ENCODE data around the gene ADD3. TPM values are rescaled to one million over a fixed set of nuclear protein-coding genes. Genes with fewer than 3 reads are reported as not detected.

The ADD3 gene
- total RNA-seq, 1 experiment from 2014 or later: 59.9 TPM

DNA sequence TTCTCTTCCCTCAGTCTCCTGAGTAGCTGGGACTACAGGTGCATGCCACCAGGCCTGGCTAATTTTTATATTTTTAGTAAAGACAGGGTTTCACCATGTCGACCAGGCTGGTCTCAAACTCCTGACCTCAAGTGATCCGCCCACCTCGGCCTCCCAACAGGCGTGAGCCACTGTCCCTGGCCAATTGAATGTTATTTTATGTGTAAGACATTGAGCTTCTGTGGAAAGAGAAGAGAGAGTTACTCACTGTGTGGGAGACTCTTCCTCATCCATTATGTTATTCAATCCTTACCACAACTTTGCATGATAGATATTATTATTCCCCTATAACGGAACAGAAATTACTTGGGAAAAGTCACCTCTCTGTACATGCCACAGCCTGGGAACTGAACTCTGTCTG is 167.0 kb downstream of the ADD3 start:
- Histone ChIP-seq H3K9ac (ENCODE audit: extremely low read depth, insufficient read length, low read length) (no peak overlapping the region), H4K20me1 (ENCODE audit: control insufficient read depth, insufficient read depth, insufficient read length) (no peaks in the 10 kb centered on the region), H3K4ac (ENCODE audit: low read depth, low read length) (no peak overlapping the region), H3K18ac (ENCODE audit: insufficient read length, low read depth, low read length) (no peak overlapping the region), H3K14ac (ENCODE audit: insufficient read depth, low read length) (no peak overlapping the region), H2BK5ac (ENCODE audit: insufficient read length, low read length) (no peak overlapping the region), H3K27ac (ENCODE audit: insufficient read length, low read depth, low read length) (no peak overlapping the region), H3K79me2 (ENCODE audit: insufficient read depth, low read length) (no peaks in the 10 kb centered on the region), H4K8ac (replicated peaks; ENCODE audit: insufficient read length, low read depth, low read length) (no peak overlapping the region), H3K23me2 (ENCODE audit: insufficient read length, low read depth, low read length, poor library complexity, severe bottlenecking) (no peaks in the 10 kb centered on the region), H2AFZ (ENCODE audit: low read length) (no peak overlapping the region), H3K79me1 (ENCODE audit: insufficient read depth, low read depth, low read length, poor library complexity, severe bottlenecking) (no peaks in the 10 kb centered on the region), H3T11ph (ENCODE audit: low read length) (no peak overlapping the region), H2BK120ac (ENCODE audit: low read depth, low read length, poor library complexity, severe bottlenecking) (no peak overlapping the region), H4K91ac (ENCODE audit: insufficient read length, low read depth, low read length) (no peak overlapping the region), H3K4me2 (ENCODE audit: insufficient read depth, insufficient read length, low read length) (no peak overlapping the region), H2AK5ac (ENCODE audit: insufficient read length, low read length) (no peak overlapping the region), H3K4me1 (ENCODE audit: insufficient read depth, low read length) (peaks cover 2% of the 10 kb centered on the region; the same call in 1 of the 2 replicates), H3K9me3 (ENCODE audit: control insufficient read depth, low read depth, low read length) (no peaks in the 10 kb centered on the region), H3K56ac (ENCODE audit: insufficient read length, low read depth, low read length) (no peak overlapping the region), H2BK20ac (ENCODE audit: low read depth, low read length, poor library complexity, severe bottlenecking) (no peak overlapping the region), H2BK12ac (ENCODE audit: insufficient read length, low read depth, low read length) (no peak overlapping the region), H4K5ac (ENCODE audit: insufficient read length, low read depth, low read length) (no peak overlapping the region), H2BK15ac (ENCODE audit: low read depth, low read length) (no peak overlapping the region), H3K27me3 (ENCODE audit: insufficient read depth, low read length) (peaks cover 46% of the 10 kb centered on the region), H3K23ac (ENCODE audit: insufficient read length, low read depth, low read length) (no peak overlapping the region)
- no peak for DNase-seq
- Mint-ChIP-seq H3K27ac (no peak overlapping the region), H3K4me1 (peaks cover 45 to 46% of the 10 kb centered on the region in 2 experiments), H3K36me3 (ENCODE audit: insufficient read depth in 1 of 3, low read depth in 3 of 3) (peaks cover 0 to 2% (median 0%) of the 10 kb centered on the region in 3 experiments; a peak in 1 of 7 replicates), H3K4me3 (peak overlapping the region in 1 of 2 experiments; percentile 6; a peak in 1 of 5 replicates), H3K9me3 (peaks cover 0 to 15% of the 10 kb centered on the region in 2 experiments; a peak in 2 of 5 replicates), H3K27me3 (ENCODE audit: low read depth) (peaks cover 98% of the 10 kb centered on the region)
- no CpG with 5 or more reads among the region's 5 CpGs for WGBS (ENCODE audit: extremely low coverage, insufficient read length, low lambda C conversion rate)
- TF ChIP-seq, protein P1, sequence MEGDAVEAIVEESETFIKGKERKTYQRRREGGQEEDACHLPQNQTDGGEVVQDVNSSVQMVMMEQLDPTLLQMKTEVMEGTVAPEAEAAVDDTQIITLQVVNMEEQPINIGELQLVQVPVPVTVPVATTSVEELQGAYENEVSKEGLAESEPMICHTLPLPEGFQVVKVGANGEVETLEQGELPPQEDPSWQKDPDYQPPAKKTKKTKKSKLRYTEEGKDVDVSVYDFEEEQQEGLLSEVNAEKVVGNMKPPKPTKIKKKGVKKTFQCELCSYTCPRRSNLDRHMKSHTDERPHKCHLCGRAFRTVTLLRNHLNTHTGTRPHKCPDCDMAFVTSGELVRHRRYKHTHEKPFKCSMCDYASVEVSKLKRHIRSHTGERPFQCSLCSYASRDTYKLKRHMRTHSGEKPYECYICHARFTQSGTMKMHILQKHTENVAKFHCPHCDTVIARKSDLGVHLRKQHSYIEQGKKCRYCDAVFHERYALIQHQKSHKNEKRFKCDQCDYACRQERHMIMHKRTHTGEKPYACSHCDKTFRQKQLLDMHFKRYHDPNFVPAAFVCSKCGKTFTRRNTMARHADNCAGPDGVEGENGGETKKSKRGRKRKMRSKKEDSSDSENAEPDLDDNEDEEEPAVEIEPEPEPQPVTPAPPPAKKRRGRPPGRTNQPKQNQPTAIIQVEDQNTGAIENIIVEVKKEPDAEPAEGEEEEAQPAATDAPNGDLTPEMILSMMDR (conservative IDR thresholded peaks at IDR 0.05): no peak

Data from H9 (cell line).